Upper lobe of left lung (tissue), 4 donors: Measurements from ENCODE around the gene CAMP.

Experiments used
- CTCF ChIP-seq, 6 experiments: fragments of 450-650 bp in 4 of 6; fragments of 200-600 bp in 2 of 6; sonication (generic) in 2 of 6; IDR thresholded peaks; one replicate each; pipeline ENCODE4 v1.5.1; 2016 to 2019; ENCODE audit warnings: antibody characterized with exemption in 6 of 6
- POLR2A ChIP-seq, 4 donors: fragments of 450-650 bp; IDR thresholded peaks; one replicate each; pipeline ENCODE4 v1.5.1; 2016 to 2017; ENCODE audit warnings: antibody characterized with exemption in 4 of 4, mild to moderate bottlenecking in 2 of 4

- TF ChIP-seq CTCF (IDR thresholded peaks at IDR 0.05) (no peak), POLR2A (IDR thresholded peaks at IDR 0.05) (no peak)
Observed at GRCh38 chr3:48247401-48247811, 24.1 kb downstream of the CAMP start.
